ENCODE measurements around the gene MED27. TPM values are rescaled to one million over a fixed set of nuclear protein-coding genes. Genes with fewer than 3 reads are reported as not detected.

Gene MED27
- total RNA-seq, 2 experiments from 2014 or later, result 24.7 to 25.3 TPM

DNA sequence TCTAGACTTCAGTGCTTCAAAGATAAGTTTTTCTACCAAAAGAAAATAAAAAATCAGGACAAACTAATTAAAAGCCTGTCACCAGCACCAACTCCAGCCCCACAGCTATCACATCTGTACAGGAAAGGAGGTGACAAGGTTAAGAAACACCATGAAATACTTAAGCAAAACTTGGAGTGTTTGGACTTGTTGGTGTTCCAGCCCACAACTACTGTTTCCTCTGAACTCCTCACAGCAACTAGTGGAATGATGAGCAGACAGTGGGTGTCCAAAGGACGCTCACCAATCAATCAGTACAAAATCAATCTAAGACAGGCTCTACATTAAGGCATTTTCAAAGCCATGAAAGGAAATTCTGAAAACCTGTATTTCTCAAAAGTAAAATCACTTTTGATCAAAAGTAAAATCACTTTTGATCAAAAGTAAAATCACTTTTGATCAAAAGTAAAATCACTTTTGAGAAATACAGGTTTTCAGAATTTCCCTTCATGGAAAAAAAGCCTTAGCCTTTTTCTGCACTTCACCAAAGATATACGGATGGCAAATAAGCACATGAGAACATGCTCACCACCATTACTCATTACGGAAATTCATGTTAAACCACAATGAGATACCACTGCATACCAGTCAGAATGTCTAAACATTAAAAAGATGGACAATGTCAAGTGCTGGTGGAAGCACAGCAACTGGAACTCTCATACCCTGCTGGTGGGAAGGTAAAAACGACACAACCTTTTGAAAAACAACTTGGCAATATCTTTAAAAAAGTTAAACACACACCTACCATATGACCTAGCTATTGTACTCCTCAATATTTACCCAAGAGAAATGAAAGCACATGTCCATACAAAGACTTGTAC, 79.7 kb downstream of the MED27 start:
- ChIA-PET POLR2A (no interaction called here), CTCF (no interaction called here)
- H3K9me3 Mint-ChIP-seq (ENCODE audit: insufficient read depth), result no peaks in the 10 kb centered on the region
- H3K4me3 Mint-ChIP-seq, result no peak overlapping the region
- no peaks in the 10 kb centered on the region for H3K27me3 Mint-ChIP-seq (ENCODE audit: low read depth)
- H3K36me3 Mint-ChIP-seq (ENCODE audit: low read depth), result peaks cover 7% of the 10 kb centered on the region
- DNase-seq, result no peak
- peak; percentile 49 for ATAC-seq
- peaks cover 25% of the 10 kb centered on the region for H3K4me1 Mint-ChIP-seq (ENCODE audit: low read depth)
- H3K27ac Mint-ChIP-seq, result no peak overlapping the region

DNA sequence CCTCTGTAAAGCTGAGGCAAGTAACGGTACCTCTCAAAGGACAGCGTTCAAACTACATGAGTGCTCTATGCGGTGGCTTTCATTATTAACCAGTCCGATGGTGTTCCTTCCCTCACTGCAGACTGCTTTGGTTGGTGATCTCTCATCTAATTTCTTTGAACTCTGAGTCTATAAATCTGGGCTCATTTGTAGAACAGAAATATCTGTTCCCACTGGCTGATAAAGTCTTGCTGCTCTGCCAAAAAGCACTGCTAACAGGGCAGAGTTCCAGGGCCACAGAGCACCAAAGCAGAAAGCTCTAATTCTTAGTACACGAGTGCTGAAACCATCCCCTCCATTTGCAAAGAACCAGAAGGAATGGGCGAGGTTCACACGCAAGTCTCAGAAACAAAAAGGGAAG, 81.9 kb downstream of the MED27 start:
- POLR2A ChIA-PET, result no interaction called here
- Mint-ChIP-seq H3K4me3 (no peak overlapping the region), H3K4me1 (ENCODE audit: low read depth) (peaks cover 18% of the 10 kb centered on the region), H3K27ac (no peak overlapping the region), H3K36me3 (ENCODE audit: low read depth) (peaks cover 7% of the 10 kb centered on the region), H3K27me3 (ENCODE audit: low read depth) (no peaks in the 10 kb centered on the region), H3K9me3 (ENCODE audit: insufficient read depth) (no peaks in the 10 kb centered on the region)
- CTCF ChIA-PET, result interaction anchor here (1.0 kb wide), 1 partner anchor 10 kb away, joined by 4 read pairs; no protein-coding TSS in a partner anchor
- DNase-seq (no peak), ATAC-seq (no peak)

DNA sequence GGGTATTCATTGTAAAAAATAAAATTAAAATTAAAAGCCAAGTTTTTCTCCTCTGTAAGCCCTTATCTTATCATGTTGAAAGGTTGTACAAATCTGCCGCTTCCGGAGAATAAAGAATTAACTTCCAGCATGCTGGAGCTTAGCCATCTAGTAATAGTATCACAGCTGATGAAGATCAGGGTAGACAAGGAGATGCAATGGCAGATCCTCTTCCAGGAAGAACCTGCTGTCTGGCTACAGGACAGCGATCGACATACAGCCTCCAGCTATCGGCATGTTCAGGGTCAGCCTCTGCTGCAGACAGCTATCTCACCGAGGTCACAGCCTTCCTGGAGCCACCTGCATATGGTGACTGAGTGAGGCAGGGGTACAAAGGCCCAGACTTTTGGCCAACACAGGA, 82.6 kb downstream of the MED27 start:
- no peak overlapping the region for H3K4me3 Mint-ChIP-seq
- DNase-seq (no peak), ATAC-seq (no peak)
- peaks cover 7% of the 10 kb centered on the region for H3K36me3 Mint-ChIP-seq (ENCODE audit: low read depth)
- ChIA-PET CTCF (interaction anchor here (1.0 kb wide), 1 partner anchor 11 kb away, joined by 4 read pairs; no protein-coding TSS in a partner anchor), POLR2A (no interaction called here)
- H3K27ac Mint-ChIP-seq, result no peak overlapping the region
- H3K4me1 Mint-ChIP-seq (ENCODE audit: low read depth), result peaks cover 14% of the 10 kb centered on the region
- no peaks in the 10 kb centered on the region for H3K9me3 Mint-ChIP-seq (ENCODE audit: insufficient read depth)
- no peaks in the 10 kb centered on the region for H3K27me3 Mint-ChIP-seq (ENCODE audit: low read depth)

- peaks cover 3% of the 10 kb centered on the region for H3K36me3 Mint-ChIP-seq (ENCODE audit: low read depth)
- H3K4me3 Mint-ChIP-seq, result no peak overlapping the region
- H3K9me3 Mint-ChIP-seq (ENCODE audit: insufficient read depth), result no peaks in the 10 kb centered on the region
- ATAC-seq, result no peak
- CTCF ChIA-PET, result interaction anchor here (1.2 kb wide), 1 partner anchor 10 kb away, joined by 4 read pairs; no protein-coding TSS in a partner anchor
- H3K27me3 Mint-ChIP-seq (ENCODE audit: low read depth), result no peaks in the 10 kb centered on the region
- H3K27ac Mint-ChIP-seq, result no peak overlapping the region
- no peak for DNase-seq
- peaks cover 10% of the 10 kb centered on the region for H3K4me1 Mint-ChIP-seq (ENCODE audit: low read depth)
- POLR2A ChIA-PET, result no interaction called here
These were observed 84.3 kb downstream of the MED27 start for GRCh38 chr9:131995382-131995781.

- no peaks in the 10 kb centered on the region for H3K36me3 Mint-ChIP-seq (ENCODE audit: low read depth)
- H3K27ac Mint-ChIP-seq, result no peak overlapping the region
- ChIA-PET CTCF (interaction anchor here (1.2 kb wide), 1 partner anchor 9 kb away, joined by 4 read pairs; no protein-coding TSS in a partner anchor), POLR2A (no interaction called here)
- no peaks in the 10 kb centered on the region for H3K9me3 Mint-ChIP-seq (ENCODE audit: insufficient read depth)
- ATAC-seq, result no peak
- H3K27me3 Mint-ChIP-seq (ENCODE audit: low read depth), result no peaks in the 10 kb centered on the region
- DNase-seq, result no peak
- peaks cover 3% of the 10 kb centered on the region for H3K4me1 Mint-ChIP-seq (ENCODE audit: low read depth)
- no peak overlapping the region for H3K4me3 Mint-ChIP-seq
These were observed 85.1 kb downstream of the MED27 start for GRCh38 chr9:131994364-131995125.

DNA sequence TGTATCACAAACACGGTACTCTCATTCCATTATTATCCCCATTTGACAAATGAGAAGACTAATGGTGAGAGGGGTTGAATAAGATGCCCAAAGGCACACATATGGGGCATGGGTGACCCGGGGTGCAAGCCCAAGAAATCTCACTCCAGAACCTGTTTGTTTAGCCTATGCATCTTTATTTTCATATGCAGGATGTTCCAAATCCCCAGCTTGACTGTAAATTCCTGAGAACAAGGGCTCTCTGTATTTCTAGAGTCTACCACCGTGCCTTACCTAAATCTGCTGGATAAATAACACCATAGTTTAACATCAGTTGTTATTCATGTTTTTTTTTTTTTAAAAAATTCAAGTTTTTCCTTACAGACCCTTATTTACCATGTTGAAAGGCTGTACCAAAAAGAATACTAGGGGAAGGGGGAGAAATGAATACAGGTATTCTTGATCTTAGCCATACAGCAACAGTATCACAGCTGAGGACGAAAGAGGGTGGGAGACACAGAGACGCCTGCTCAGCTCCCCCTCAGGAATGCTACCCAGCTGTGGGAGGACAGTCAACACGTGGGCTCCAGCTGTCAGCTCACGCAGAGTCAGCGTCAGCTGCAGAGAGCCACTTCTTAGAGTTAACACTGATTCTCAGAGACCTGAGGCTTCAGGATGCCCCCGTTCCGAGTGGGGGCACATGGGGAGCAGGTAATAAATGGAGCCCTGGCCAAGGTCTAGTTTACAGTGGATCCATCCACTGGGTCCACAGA, 86.6 kb downstream of the MED27 start:
- no peaks in the 10 kb centered on the region for H3K9me3 Mint-ChIP-seq (ENCODE audit: insufficient read depth)
- CTCF ChIA-PET, result interaction anchor here (1.0 kb wide), 1 partner anchor 48 kb away, joined by 3 read pairs; no protein-coding TSS in a partner anchor
- H3K36me3 Mint-ChIP-seq (ENCODE audit: low read depth), result no peaks in the 10 kb centered on the region
- H3K27me3 Mint-ChIP-seq (ENCODE audit: low read depth), result no peaks in the 10 kb centered on the region
- POLR2A ChIA-PET, result no interaction called here
- H3K4me1 Mint-ChIP-seq (ENCODE audit: low read depth), result no peaks in the 10 kb centered on the region
- ATAC-seq (no peak), DNase-seq (no peak)
- H3K4me3 Mint-ChIP-seq, result no peak overlapping the region
- H3K27ac Mint-ChIP-seq, result no peak overlapping the region

DNA sequence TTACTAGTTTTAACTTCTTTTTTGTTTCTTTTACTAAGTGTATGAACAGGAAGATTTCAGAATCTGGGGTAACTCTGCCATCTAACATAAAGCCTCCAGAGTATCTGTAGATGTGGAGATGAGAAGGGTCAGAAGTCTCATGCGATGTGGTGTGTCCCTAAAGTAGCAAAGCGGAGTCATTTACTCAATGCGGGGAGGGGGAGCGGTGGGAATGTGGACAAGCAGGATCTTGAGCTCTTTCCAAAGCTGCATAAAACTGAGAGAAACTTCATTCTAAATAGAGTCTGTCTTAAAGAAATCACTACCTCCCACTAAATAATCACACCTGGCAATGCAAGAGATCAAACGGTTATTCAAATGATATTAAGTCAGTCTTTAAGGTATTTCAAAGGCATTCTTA, 92.4 kb downstream of the MED27 start:
- Mint-ChIP-seq H3K4me3 (no peak overlapping the region), H3K36me3 (ENCODE audit: low read depth) (no peaks in the 10 kb centered on the region), H3K9me3 (ENCODE audit: insufficient read depth) (no peaks in the 10 kb centered on the region), H3K27me3 (ENCODE audit: low read depth) (no peaks in the 10 kb centered on the region), H3K27ac (no peak overlapping the region), H3K4me1 (ENCODE audit: low read depth) (no peaks in the 10 kb centered on the region)
- no peak for DNase-seq
- CTCF ChIA-PET, result no interaction called here
- POLR2A ChIA-PET, result no interaction called here
- no peak for ATAC-seq

GRCh38 chr9:131986576-131986975, 93.1 kb downstream of the MED27 start:
- H3K36me3 Mint-ChIP-seq (ENCODE audit: low read depth), result no peaks in the 10 kb centered on the region
- no peaks in the 10 kb centered on the region for H3K9me3 Mint-ChIP-seq (ENCODE audit: insufficient read depth)
- no peak for ATAC-seq
- no peaks in the 10 kb centered on the region for H3K27me3 Mint-ChIP-seq (ENCODE audit: low read depth)
- no peak overlapping the region for H3K4me3 Mint-ChIP-seq
- no peak for DNase-seq
- CTCF ChIA-PET, result interaction anchor here (1.2 kb wide), 1 partner anchor 249 kb away, joined by 3 read pairs; no protein-coding TSS in a partner anchor
- POLR2A ChIA-PET, result no interaction called here
- no peak overlapping the region for H3K27ac Mint-ChIP-seq
- H3K4me1 Mint-ChIP-seq (ENCODE audit: low read depth), result no peaks in the 10 kb centered on the region

GRCh38 chr9:131986089-131986488, 93.6 kb downstream of the MED27 start:
- DNase-seq (no peak), ATAC-seq (no peak)
- H3K27me3 Mint-ChIP-seq (ENCODE audit: low read depth), result no peaks in the 10 kb centered on the region
- no peak overlapping the region for H3K4me3 Mint-ChIP-seq
- H3K27ac Mint-ChIP-seq, result no peak overlapping the region
- no peaks in the 10 kb centered on the region for H3K9me3 Mint-ChIP-seq (ENCODE audit: insufficient read depth)
- H3K36me3 Mint-ChIP-seq (ENCODE audit: low read depth), result no peaks in the 10 kb centered on the region
- POLR2A ChIA-PET, result no interaction called here
- H3K4me1 Mint-ChIP-seq (ENCODE audit: low read depth), result no peaks in the 10 kb centered on the region
- CTCF ChIA-PET, result interaction anchor here (1.1 to 1.2 kb wide), 2 partner anchors 9 to 250 kb away, joined by 3 to 4 read pairs; no protein-coding TSS in a partner anchor

- no peak overlapping the region for H3K27ac Mint-ChIP-seq
- no peaks in the 10 kb centered on the region for H3K9me3 Mint-ChIP-seq (ENCODE audit: insufficient read depth)
- no peaks in the 10 kb centered on the region for H3K36me3 Mint-ChIP-seq (ENCODE audit: low read depth)
- no peak for ATAC-seq
- H3K4me1 Mint-ChIP-seq (ENCODE audit: low read depth), result no peaks in the 10 kb centered on the region
- no peak for DNase-seq
- ChIA-PET CTCF (no interaction called here), POLR2A (no interaction called here)
- H3K4me3 Mint-ChIP-seq, result no peak overlapping the region
- H3K27me3 Mint-ChIP-seq (ENCODE audit: low read depth), result no peaks in the 10 kb centered on the region
These were observed 95.1 kb downstream of the MED27 start for GRCh38 chr9:131984564-131984963.

DNA sequence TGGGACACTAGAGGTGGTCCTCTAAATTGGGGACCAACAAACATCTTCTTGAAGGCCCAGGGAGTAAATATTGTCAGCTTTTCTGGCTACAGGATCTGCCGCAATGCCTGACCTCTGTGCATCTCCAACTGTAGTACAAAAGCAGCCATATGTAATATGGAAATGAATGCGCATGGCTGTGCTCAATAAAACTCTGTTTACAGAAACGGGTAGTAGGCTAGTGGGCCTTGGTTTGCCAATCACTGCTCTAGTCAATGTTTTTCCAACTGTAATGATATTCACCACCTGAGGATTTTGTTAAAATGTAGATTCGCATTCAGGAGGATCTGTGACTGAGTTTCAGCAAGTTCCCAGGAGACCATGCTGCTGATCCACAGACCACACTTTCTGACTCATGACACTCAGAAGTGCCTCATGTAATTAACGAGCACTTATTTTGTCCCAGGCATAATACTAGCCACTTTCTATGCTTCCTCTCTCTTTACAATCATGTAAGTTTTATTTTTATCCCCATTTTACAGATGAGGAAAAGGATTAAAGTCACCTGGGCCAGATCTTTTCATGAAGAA, 96.9 kb downstream of the MED27 start:
- Mint-ChIP-seq H3K27me3 (ENCODE audit: low read depth) (no peaks in the 10 kb centered on the region), H3K27ac (no peak overlapping the region), H3K9me3 (ENCODE audit: insufficient read depth) (no peaks in the 10 kb centered on the region), H3K4me1 (ENCODE audit: low read depth) (no peaks in the 10 kb centered on the region), H3K4me3 (no peak overlapping the region), H3K36me3 (ENCODE audit: low read depth) (no peaks in the 10 kb centered on the region)
- DNase-seq (no peak), ATAC-seq (no peak)
- CTCF ChIA-PET, result no interaction called here
- POLR2A ChIA-PET, result no interaction called here
